Transverse colon (tissue), 4 donors: Measurements from ENCODE around the gene KCNQ1OT1. TPM values are rescaled to one million over a fixed set of nuclear protein-coding genes. Genes with fewer than 3 reads are reported as not detected.

ENCODE experiments used
- DNase-seq: peaks from one replicate; pipeline ENCODE4 v3.0.0-alpha.2; 2019
- H3K27ac ChIP-seq, 4 donors: fragments of 200-600 bp; sonication (generic); 2 replicates each; pipeline ENCODE4 v1.5.1; 2016 to 2018; ENCODE audit warnings: inconsistent platforms in 4 of 4
- H3K27me3 ChIP-seq: fragments of 200-600 bp; sonication (generic); 2 replicates; pipeline ENCODE4 v1.5.1; 2017; ENCODE audit warnings: inconsistent platforms
- H3K36me3 ChIP-seq, 4 donors: fragments of 200-600 bp; sonication (generic); 2 replicates each; pipeline ENCODE4 v1.5.1; 2017 to 2019; ENCODE audit warnings: inconsistent platforms in 4 of 4
- H3K4me1 ChIP-seq, 4 donors: fragments of 200-600 bp; sonication (generic); 2 replicates each; pipeline ENCODE4 v1.5.1; 2017 to 2020; ENCODE audit warnings: inconsistent platforms in 4 of 4
- H3K4me3 ChIP-seq, 4 donors: fragments of 200-600 bp; sonication (generic); 1 replicate in 1 of 4; 2 replicates in 3 of 4; pipeline versions ENCODE4 v1.5.1 to v1.6.1; 2017 to 2019; ENCODE audit warnings: inconsistent platforms in 4 of 4
- H3K9me3 ChIP-seq, 2 donors: fragments of 200-600 bp; sonication (generic); 2 replicates each; pipeline ENCODE4 v1.5.1; 2017 to 2019; ENCODE audit warnings: inconsistent platforms in 2 of 2
- EP300 ChIP-seq: sonication (generic); formaldehyde crosslinking; IDR thresholded peaks from one replicate; pipeline ENCODE4 v1.6.1; 2017; ENCODE audit warnings: antibody characterized with exemption, low read depth
- POLR2A ChIP-seq: fragments of 450-650 bp; IDR thresholded peaks from one replicate; pipeline ENCODE4 v1.6.1; 2016; ENCODE audit warnings: antibody characterized with exemption, mild to moderate bottlenecking, moderate library complexity
- POLR2AphosphoS5 ChIP-seq, 3 donors: sonication (generic); formaldehyde crosslinking; IDR thresholded peaks; one replicate each; pipeline ENCODE4 v1.6.1; 2016; ENCODE audit warnings: antibody characterized with exemption in 3 of 3
- WGBS, 2 donors: methylation state at CpG; one replicate each; pipeline ENCODE4 v1.1.5; 2018; ENCODE audit warnings: low coverage in 1 of 2; 5-methylcytosine and 5-hydroxymethylcytosine counted together
- in situ Hi-C, 4 donors: fragments of 200-750 bp; cut with MboI; loops; one replicate each; pipeline versions ENCODE4 v1.15.0 to v1.15.1; 2017; ENCODE audit warnings: low sequenced_read_pairs in 3 of 4, low pct_ligation_motif_present in 1 of 4, low pct_unique_long_range_greater_than_20kb in 1 of 4
- intact Hi-C: fragments of 100-400 bp; cut with DNase I; formaldehyde crosslinking; loops from one replicate; pipeline ENCODE4 v1.15.1; 2023; ENCODE audit warnings: low total_unique reads
- total RNA-seq, 4 donors: library from RNA; depleted of rRNA; stranded (reverse); fragments of >200 nt; gene quantifications; one replicate each; pipeline ENCODE4 v1.1.0, GENCODE V29; 2016
- TF ChIP-seq, protein P1 (sequence below), 5 experiments: fragments of 200-600 bp in 3 of 5; fragments of 450-650 bp in 2 of 5; sonication (generic) in 3 of 5; IDR thresholded peaks; 1 replicate in 2 of 5; 2 replicates in 3 of 5; pipeline ENCODE4 v1.5.1; 2016 to 2017; ENCODE audit warnings: antibody characterized with exemption in 5 of 5, inconsistent platforms in 3 of 5, mild to moderate bottlenecking in 2 of 5, moderate library complexity in 1 of 5

Gene KCNQ1OT1
- total RNA-seq, 4 donors from 2014 or later, result 1.5 to 5.0 (median 1.9) TPM

DNA sequence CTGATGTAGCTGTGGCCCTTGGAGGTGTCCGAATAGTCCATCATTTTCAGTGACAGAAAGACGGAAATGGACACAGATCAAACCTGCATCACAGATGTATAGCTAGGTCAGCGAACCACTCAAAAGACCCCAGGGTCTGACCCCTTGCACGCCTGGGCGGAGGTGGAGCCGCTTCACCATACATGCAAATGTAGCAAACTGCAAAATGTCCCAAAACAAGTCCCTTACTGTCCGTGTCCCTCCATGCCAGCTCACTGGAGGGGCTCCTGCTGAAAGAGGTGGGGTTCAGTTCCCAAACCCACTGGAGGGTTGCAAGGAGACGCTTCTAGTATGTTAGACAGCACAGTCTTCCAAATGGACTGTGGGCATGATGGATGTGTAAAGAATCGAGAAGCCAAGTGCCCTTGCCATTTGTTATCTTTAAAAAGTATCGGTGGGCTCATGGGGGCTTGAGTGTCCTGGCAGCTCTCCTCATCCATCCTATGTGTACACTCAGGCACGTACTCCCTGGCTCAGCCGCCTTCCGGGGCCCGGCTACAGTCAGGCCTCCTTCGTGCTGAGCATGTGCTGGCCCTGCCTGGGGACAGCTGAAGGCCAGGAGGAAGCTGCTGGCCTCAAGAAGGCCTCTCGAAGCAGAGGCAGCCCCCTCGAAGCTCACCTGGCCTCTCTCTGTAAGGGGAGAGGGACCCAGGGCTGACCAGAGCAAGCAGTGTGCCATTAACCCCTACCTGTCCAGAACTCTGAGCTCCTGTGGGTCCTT lies 20.2 kb upstream of the KCNQ1OT1 start:
- TF ChIP-seq, protein P1, sequence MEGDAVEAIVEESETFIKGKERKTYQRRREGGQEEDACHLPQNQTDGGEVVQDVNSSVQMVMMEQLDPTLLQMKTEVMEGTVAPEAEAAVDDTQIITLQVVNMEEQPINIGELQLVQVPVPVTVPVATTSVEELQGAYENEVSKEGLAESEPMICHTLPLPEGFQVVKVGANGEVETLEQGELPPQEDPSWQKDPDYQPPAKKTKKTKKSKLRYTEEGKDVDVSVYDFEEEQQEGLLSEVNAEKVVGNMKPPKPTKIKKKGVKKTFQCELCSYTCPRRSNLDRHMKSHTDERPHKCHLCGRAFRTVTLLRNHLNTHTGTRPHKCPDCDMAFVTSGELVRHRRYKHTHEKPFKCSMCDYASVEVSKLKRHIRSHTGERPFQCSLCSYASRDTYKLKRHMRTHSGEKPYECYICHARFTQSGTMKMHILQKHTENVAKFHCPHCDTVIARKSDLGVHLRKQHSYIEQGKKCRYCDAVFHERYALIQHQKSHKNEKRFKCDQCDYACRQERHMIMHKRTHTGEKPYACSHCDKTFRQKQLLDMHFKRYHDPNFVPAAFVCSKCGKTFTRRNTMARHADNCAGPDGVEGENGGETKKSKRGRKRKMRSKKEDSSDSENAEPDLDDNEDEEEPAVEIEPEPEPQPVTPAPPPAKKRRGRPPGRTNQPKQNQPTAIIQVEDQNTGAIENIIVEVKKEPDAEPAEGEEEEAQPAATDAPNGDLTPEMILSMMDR (IDR thresholded peaks at IDR 0.05), result no peak
- TF ChIP-seq POLR2AphosphoS5 (IDR thresholded peaks at IDR 0.05), result no peak
- Histone ChIP-seq H3K27me3 (no peaks in the 10 kb centered on the region), H3K36me3 (no peaks in the 10 kb centered on the region), H3K4me1 (no peaks in the 10 kb centered on the region), H3K27ac (no peak overlapping the region), H3K4me3 (no peak overlapping the region), H3K9me3 (no peaks in the 10 kb centered on the region)
- WGBS, 2 donors, result 78% methylated on average over 17 of the region's 17 CpGs; no CpG with 5 or more reads in 1 of the 2 donors
- in situ Hi-C loops, result no loop called here
- no peak for DNase-seq
- intact Hi-C loops, result no loop called here

DNA sequence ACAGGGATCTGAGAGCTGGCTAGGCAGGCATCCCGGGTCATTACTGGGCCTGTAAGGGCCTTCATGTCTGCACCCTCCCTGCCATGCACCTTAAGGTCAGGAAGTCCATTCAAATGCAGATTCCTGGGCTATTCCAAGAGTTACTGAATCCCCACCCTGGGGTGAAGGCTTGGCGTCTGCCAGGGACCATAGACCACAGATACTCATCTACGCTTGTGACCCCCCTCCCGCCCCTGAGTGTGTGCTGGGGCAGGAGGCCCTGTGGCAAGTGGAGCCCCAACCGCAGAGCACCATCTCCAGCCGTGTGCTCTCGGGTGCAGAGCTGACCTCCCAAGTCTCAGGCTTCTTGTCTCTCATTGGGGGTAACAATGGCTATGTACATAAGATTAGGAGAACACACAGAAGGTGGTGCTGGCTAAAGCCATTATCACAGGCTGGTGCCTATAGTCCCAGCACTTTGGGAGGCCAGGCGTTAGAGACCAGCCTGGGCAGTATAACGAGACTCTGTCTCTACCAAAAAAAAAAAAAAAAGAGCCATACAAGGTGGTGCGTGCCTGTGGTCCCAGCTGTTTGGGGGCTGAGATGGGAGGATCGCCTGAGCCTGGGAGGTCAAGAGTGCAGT lies 19.1 kb upstream of the KCNQ1OT1 start:
- H3K9me3 ChIP-seq, result no peaks in the 10 kb centered on the region
- no peak overlapping the region for H3K4me3 ChIP-seq
- intact Hi-C loops, result no loop called here
- in situ Hi-C loops, result no loop called here
- H3K27ac ChIP-seq, result no peak overlapping the region
- no peaks in the 10 kb centered on the region for H3K36me3 ChIP-seq
- no peak for DNase-seq
- TF ChIP-seq, protein P1 (IDR thresholded peaks at IDR 0.05), result no peak
- WGBS, 2 donors, result 93 to 100% methylated on average over 2 to 11 of the region's 11 CpGs
- H3K27me3 ChIP-seq, result no peaks in the 10 kb centered on the region
- H3K4me1 ChIP-seq, result no peaks in the 10 kb centered on the region

DNA sequence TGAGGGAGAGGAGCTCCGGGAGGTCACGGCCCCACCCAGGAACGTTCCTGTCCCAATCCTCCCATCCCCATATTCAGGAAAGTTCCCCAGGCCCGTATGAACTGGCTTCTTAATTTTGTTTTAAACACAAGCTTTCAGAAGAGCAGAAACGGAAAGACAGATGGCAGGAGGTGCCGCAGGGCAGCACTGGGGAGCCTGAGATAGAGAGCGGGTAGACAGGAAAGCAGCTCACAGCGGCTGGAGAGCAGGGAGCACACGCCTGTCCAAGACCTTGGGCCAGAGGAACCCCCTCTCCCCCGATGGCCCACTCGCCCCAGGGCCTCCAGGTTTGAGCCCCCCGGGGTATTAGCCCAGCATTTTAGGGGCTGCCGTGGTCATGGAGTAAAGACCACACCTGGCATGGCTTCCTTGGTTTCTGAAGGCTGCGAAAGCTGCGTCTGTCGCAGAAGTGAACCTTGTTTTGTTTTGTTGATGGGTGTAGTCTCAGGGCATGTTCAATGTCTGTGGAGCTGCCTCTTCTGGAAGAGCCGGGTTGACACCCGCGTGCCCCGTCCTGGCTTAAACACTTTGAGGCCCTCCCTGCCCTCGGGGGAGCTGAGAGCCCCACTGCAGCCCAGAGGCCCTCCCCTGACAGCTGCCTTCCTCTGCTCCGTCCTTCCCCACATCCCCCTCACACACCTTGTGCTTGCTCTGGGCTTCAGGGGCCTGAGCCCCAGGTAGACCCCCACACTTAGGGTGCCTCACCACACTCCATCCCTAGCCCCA lies 17.9 kb upstream of the KCNQ1OT1 start:
- 86 to 96% methylated on average over 11 to 22 of the region's 22 CpGs for WGBS, 2 donors
- in situ Hi-C loops (no loop called here), intact Hi-C loops (no loop called here)
- no peak for DNase-seq
- TF ChIP-seq POLR2AphosphoS5 (IDR thresholded peaks at IDR 0.05), result no peak
- TF ChIP-seq POLR2A, result no peak
- TF ChIP-seq, protein P1 (IDR thresholded peaks at IDR 0.05), result no peak
- TF ChIP-seq EP300, result no peak
- Histone ChIP-seq H3K27ac (no peak overlapping the region), H3K36me3 (no peaks in the 10 kb centered on the region), H3K9me3 (no peaks in the 10 kb centered on the region), H3K27me3 (no peaks in the 10 kb centered on the region), H3K4me1 (peaks cover 0 to 5% (median 0%) of the 10 kb centered on the region in 4 donors), H3K4me3 (no peak overlapping the region)

DNA sequence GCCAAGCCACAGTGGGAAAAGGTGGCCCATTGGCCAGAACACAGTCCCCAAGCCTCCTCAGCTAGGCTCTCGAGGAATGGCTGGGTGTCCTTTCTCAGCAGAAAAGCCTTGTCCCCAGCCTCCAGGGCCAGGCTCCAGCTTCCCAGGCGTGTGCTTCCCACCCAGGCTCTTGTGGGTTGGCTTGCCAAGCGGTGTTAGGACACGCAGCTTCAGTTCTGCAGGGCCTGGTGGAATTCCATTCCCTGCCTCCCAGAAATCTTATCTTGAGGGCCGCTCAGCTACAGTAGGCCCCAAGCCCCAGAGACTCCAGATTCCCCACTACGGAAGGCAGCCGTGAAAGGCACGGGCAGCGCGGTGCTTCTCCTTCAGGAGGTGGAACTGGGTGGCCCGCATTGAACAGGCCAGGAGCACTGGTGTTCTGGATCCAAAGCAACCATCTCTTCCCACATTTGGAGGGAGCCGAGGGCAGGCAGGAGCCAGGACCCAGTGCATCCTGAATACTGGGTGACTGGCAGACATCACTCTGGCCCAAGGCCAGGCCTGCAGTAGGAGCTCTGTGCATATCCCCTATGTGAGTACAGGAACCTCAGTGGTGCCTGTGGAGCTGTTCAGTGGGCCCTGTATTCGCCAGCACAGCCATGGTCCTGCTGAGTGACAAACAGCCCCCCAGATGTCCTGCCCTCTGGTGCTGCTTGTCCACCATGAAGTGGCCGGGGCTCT lies 16.7 kb upstream of the KCNQ1OT1 start:
- no peak overlapping the region for H3K27ac ChIP-seq
- H3K4me3 ChIP-seq, result no peak overlapping the region
- H3K27me3 ChIP-seq, result no peaks in the 10 kb centered on the region
- H3K4me1 ChIP-seq, result peaks cover 0 to 5% (median 0%) of the 10 kb centered on the region in 4 donors
- no peak for DNase-seq
- H3K9me3 ChIP-seq, result no peaks in the 10 kb centered on the region
- 76% methylated on average over 7 of the region's 14 CpGs; no CpG with 5 or more reads in 1 of the 2 donors for WGBS, 2 donors
- in situ Hi-C loops (no loop called here), intact Hi-C loops (no loop called here)
- TF ChIP-seq, protein P1 (IDR thresholded peaks at IDR 0.05), result no peak
- no peak for TF ChIP-seq POLR2A
- no peak for TF ChIP-seq EP300
- TF ChIP-seq POLR2AphosphoS5 (IDR thresholded peaks at IDR 0.05), result no peak
- no peaks in the 10 kb centered on the region for H3K36me3 ChIP-seq
